GM18909 (cell line): ENCODE measurements around the gene LYPD8.

Source experiments
- ATAC-seq: cut with Tn5 transposase; IDR thresholded peaks from one replicate; pipeline ENCODE4 v1.9.1; 2021; ENCODE audit warnings: mild to moderate bottlenecking; ENCODE audit not compliant: unreplicated experiment, poor library complexity

The LYPD8 gene

DNA sequence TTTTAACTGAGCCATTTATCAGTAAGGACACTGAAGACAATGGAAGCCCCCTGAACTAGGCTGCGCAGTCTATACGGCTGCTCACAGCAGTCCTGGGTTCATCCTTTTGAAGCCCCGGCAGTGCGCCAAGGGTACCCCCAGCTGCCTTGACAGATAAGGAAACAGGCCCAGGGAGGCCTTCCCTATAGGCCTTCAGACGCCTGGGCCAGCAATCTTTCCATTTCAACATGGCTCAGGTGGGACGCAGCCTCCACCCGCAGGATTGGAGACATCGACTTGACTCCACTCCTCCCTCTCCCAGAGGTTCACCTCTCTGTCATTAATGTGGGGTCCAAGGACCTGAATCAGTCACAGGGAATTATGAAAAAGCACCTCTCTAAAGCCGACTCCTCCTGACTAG lies 2.8 kb upstream of the LYPD8 start:
- no peak for ATAC-seq

DNA sequence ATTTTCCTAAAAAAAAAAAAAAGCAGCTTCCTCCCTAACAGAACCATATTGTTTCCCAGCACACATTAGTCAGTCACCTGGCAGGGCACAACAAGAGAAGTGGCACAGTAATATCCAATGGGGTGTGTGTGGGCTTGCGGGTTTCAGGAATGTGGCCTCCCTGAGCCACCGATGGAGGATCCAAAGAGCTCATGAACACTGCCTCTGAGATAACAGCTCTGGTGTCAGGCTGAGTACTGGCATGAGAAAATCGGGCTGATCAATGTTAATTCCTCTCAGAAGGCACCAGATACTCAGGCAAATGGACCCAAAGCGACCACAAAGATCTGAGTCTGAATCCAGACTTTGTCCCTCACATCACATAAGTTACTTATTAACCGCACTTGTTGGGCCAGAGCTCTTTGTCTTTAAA lies 2.2 kb upstream of the LYPD8 start:
- no peak for ATAC-seq

DNA sequence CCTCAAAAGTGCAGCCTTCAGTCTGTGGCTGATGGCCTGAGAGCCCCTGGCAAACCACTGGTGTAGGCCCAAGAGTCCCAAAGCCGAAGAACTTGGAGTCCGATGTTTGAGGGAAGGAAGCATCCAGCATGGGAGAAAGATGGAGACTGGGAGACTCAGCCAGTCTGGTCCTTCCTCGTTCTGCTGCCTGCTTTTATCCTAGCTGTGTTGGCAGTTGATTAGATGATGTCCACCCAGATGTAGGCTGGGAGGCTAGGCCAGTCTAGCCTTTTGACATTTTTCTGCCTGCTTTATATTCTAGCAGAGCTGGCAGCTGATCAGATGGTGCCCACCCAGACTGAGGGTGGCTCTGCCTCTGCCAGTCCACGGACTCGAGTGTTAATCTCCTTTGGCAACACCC lies 1.1 kb upstream of the LYPD8 start:
- no peak for ATAC-seq

DNA sequence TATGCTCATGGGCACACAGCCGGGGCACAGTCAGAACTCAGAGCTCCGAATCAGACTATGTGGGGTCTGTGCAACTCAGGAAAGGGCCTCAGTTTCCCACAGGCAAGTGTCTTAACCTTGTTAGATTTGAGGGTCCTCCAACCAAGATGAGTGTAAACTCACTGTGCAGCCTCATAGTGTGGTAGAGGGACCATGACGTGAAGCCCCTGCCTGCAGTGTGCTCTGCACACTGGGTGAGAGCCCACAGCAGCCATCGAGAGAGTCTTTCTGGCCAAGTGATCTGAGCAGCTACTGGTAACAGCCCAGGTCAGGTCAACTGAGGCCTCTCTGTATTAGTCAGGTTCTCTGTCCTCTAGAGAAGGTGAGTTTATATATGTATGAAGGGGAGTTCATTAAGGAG lies 592 bp upstream of the LYPD8 start:
- no peak for ATAC-seq

DNA sequence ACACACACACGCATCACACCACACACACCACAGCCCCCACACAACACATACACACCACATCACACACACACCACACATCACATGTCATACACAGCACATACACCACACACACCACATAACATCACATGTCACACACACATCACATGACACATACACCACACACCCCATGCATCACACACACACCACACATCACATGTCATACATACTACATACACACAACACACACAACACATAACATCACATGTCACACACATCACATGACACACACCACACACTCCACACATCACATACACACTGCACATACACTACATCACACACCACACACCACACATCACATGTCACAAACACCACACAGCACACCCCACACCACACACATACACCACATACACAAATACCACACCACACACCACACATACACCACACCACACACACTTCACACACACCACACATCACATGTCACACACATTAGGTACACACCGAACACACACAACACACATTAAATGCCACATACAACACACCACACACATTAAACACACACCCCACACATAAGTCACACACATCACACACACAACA lies 1.8 kb downstream of the LYPD8 start:
- no peak for ATAC-seq

DNA sequence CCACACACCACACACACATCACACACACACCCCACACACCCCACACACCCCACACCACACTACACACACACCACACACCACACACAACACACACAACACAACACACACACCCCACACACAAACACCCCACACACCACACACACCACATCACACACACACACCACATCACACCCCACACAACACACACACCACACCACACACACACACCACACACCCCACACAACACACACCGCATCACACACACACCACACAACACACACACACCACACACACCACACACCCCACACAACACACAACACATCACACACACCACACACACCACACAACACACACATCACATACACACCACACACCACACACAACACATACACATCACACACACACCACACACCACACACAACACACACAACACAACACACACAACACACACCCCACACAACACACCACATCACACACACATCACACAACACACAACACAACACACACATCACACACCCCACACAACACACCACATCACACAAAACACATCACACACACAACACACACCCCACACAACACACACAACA lies 2.4 kb downstream of the LYPD8 start:
- no peak for ATAC-seq

DNA sequence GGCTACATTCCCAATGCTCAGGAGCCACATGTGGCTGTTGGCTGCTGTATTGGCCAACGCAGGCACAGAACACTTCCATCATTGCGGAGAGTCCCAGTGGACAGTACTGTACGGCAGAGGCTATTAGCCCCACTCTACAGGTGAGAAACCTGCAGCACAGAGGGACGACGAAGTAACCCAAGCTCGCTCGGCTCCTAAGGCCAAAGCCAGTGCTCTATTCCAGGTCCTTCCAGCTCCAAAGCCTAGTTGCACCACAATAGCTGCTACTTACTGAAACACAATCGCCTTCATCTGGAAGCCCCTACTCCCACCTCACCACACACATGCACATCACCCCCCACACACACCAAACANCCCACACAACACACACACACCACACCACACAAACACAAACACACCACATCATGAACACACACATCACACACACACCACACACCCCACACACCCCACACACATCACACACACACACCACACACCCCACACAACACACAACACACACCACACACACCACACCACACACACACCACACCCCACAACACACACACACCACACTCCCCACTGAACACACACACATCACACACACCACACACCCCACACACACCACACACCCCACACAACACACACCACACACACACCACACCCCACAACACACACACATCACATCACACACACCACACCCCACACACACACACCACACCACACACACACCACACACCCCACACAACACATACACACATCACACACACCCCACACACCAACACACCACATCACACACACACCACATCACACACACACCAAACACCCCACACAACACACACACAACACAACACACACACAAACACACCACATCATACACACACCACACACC lies 3.2 kb downstream of the LYPD8 start:
- ATAC-seq = no peak

DNA sequence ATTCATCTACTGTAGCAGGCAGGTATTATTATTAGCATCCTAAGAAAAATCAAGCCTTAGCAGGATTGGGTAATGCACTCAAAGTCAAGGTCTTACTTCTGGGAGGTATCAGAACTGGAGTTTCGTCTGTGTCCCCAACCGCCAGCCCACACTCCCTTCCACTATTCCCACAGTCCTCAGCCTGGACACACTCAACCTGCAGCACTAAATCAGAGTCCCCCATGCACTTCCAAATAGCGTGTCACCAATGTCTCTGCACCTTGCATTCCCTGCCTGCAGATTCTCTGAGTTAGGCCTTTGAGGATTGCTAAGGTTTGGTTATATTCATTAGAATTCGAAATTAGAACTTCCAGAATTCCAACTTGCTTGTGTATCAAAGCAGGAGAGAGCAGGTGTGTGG lies 3.9 kb downstream of the LYPD8 start:
- no peak for ATAC-seq

DNA sequence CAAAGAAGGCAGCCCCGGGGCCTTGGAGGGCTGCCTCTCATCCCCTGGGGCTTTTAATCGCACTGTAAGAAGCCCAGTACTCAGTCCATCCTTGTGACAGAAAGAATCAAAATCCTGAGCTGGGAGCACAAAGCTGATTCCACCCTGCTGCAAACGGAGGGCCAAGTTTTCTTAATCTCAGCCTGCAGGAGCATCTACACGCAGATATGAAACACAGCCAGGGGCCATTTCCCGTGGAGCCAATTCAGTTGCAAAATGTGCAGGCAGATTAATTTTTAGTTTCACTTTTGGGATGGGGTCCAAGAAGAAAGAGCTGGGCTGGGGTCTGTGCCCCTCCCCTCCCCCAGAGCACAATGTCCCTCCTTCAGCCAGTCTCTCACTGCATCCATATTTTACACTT lies 4.4 kb downstream of the LYPD8 start:
- ATAC-seq = no peak

DNA sequence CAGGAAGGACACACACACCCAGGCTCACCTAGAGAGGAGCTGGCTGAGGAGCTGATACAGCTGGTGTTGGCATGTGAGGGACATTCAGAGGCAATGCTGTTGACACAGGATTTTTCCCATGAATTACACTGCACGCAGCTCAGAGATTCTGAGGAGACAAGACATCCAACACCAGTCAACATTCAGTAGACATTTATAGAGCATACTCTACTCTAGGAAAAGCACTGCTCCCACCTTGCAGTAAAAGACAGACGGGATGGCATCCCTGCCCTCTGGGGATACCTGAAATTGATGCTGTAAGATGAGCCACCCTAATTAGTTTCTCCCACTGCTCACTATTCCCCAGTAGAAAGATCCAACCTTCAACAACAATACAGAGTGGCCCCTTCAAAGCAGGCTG lies 5.1 kb downstream of the LYPD8 start:
- ATAC-seq = no peak

DNA sequence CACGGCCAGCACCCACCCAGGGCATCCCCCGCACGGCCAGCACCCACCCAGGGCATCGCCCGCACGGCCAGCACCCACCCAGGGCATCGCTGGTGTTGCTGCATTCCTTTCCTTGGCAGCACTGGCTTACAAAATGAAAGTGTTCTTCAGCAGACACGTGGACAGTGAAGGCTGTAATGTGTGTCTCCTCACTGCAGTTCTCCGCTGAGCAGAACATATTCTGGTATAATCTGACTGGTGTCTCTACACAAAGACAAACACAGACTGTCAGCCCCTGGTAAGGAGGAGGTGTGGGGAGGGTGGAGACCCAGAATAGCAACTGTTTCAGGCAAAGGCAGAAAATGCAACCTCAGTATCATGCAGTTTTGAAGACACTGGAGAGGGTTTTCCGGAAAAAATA lies 7.3 kb downstream of the LYPD8 start:
- no peak for ATAC-seq

DNA sequence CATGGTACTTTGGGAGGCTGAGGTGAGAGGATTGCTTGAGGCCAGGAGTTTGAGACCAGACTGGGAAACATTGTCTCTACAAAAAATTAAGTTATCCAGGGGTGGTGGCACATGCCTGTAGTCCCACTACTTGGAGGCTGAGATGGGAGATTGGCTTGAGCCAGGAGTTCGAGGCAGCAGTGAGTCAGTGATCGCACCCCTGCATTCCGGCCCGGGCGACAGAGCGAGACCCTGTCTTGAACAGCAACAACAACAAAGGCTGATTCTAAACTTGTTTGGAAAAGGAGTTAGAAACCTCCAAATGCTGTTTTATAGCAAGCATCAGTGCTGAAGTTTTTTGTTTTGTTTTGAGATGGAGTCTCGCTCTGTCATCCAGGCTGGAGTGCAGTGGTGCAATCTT lies 14.7 kb downstream of the LYPD8 start:
- ATAC-seq = no peak

DNA sequence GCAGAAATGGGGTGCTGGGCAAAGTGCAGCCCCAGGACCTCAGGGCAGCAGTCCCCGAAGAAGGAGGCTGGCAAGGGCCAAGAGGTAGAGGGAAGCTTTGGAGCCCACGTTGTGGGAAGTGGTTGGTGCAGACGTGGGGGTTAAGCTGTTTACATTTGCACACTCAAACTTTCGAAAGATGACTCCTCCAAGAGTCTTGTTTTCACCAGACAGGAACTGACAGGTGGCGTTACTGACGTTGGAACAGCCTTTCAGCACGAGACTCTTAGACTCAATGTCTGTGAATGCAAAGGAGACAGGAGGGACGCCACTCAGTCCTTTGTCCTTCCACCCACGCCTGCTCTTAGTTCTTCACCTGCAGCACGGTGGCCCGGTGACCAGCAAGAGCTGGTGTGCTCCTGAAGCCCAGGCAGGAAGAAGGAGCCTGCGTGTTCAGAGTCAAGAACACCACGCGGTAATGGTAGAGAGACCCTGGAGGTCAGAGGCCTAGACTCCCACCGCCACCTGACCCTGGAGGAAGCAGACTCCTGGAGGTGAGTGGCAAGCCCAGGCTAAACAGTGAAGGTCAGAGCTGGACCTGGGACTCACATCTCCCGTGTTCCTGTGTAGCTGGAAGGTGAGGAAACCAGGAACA lies 15.9 kb downstream of the LYPD8 start:
- ATAC-seq = no peak

DNA sequence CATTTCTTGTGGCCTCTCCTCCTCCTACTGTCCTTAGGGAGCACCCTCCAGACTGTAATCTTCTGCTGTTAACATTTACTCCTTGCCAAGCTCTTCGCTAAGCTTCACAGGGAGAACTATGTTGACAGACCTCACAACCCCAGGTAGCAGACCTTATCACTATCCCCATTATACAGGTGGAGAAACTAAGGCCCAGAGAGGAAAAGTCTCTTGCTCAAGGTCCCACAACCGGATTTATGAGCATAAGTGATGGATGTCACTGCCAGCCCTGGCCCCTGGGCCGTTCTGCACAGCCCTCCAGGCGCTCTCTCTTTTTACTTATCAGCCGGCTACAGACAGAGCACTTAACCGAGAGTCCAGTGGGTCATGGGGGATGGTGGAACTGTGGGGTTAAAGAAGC lies 18.1 kb downstream of the LYPD8 start:
- no peak for ATAC-seq

DNA sequence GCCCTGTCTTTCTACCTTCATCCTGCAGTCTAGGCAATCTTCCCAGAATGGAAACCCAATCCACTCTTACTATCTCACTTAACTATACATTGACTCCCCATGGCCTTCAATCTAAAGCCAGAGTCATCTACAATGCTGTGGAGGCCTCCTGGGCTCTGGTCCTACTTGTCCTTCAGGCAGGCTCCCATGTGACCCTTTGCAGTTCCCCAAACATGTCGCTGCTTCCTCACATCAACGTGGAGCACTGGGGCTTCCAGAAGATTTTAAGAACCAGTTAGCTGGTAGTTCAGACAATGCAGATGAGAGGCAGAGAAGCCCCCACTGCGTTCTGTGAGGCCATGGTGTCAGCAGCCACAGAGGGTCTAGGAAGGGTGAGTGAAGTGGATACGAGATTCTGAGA lies 18.6 kb downstream of the LYPD8 start:
- ATAC-seq = no peak

DNA sequence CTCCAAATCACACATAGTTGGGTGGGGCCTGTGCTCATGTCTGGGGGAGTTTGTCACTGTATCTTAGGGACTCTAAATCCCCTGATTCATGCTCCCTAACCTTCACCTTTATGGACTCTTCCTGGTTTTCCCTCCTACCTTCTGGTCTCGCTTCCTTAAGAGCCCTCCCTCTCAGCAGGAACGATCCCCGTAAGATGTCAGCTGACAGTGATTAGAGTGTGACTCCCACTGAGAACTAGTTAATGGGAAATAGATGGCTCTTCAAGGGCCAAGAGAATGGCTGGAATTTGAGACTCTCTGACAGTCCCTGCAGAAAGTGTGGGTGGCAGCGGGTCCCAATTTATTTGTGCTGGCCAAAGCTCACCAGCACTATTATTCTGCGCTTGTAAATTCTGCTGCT lies 22.0 kb downstream of the LYPD8 start:
- ATAC-seq = no peak

DNA sequence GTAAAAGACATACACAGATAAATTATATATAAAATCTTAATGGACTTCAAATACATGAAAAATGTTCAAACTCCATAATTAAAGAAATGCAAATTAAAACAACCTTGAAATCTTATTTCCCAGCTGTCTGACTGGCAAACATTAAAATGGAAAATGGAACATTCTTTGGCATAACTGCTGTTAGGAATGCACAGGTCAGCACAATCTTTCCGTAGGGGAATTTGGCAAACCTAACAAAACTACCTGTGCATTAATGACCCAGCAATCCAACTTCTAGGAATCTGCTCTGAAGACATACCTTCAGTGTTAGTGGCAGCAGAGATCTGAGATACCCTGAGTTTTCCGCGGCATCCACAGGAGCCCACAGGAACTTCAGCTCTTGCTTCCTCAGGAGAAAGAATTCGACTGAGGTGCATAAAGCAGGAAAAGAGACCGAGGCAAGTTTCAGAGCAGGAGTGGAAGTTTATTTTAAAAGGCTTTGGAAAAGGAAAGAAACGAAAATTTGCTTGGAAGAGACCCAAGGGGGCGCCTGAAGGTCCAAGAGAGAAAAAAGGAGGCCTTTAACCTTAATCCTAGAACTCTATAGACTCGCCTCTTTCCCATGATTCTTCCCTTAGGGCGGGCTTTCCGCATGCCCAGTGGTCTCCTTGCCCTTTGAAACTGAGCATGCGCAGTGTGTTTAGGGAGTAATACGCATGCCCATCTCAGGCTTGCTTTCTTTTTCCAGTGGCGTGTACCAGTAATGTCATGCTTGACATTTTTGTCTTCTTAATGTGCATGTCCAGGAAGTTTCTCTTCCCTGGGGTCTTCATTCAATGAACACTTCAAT lies 24.8 kb downstream of the LYPD8 start:
- ATAC-seq = no peak

DNA sequence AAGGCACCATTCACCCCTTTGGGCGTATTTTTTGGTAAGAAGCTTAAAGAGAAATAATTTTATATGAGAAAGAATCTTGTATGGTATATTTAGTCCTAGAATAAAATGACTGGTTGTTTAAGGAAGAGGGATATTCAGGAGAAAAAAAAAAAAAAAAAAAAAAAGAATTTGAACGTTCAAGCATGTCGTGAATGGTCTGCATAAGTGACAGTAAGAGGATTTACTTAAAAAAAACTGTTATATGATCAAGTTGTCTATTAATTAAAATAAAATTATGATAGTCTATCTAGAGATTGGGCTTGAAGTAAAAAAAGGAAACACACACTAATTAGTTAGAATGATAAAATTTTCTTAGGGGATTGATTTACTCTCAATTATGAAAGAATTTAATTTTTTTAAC lies 41.3 kb downstream of the LYPD8 start:
- ATAC-seq = no peak

DNA sequence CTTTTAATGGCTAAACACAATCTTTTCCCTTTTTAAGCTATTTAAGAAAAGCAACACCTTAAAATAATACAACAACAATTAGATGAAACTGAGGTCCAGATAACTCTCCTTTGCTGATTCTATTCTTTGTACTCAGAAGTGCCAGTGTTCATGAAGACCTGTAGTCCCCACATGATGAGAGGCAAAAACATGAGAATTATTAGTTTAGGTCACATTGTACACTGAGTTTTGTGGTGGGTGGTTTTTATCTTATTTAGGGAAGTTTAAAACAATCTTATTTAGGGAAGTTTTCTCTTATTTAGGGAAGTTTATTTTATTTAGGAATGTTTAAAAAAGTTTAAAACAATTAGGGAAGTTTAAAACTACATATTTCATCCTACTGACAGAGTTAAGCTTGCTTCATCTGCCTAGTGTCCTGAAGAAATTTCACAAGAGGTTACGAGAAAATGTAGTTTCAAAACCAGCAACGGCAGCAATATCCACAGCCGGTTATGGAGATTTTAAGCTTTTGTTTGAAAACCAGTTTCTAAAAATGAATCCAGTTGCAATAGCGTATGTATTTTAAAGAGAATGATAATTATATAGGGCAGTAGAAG lies 45.2 kb downstream of the LYPD8 start:
- ATAC-seq = no peak

DNA sequence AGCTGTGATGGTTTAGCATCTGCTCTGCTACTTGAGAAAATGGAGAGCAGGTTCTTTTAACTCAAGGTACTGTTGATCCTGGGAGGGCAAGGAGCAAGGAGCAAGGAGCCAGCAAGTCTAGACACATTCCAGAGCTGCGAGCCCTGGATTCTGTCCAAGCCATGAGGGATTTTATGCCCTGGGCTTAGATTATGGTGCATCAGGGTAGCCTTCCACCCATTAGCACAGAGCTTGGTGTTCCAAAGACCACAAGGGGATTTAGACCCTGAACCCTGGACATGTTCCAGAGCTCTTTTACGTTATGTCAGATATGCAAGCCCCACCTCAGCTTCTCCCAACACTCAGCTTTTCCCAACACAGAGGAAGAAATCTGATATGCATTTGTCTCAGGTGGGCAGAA lies 51.0 kb downstream of the LYPD8 start:
- ATAC-seq = no peak
